GM23338 (cell line): ENCODE results near the gene LMO1. TPM values are rescaled to one million over a fixed set of nuclear protein-coding genes. Genes with fewer than 3 reads are reported as not detected.

Experiments
- ATAC-seq: fragments of 200-7000 bp; cut with Tn5 transposase; 3 replicates; pipeline ENCODE4 v1.9.1; 2020
- DNase-seq: peaks from one replicate; pipeline ENCODE4 v3.0.0-alpha.2; 2015; ENCODE audit warnings: low spot score
- H2AFZ ChIP-seq: fragments of 200-600 bp; sonication (generic); 2 replicates; pipeline ENCODE4 v1.8.0; 2016; ENCODE audit warnings: antibody characterized with exemption, mild to moderate bottlenecking, moderate library complexity
- H3F3A ChIP-seq: fragments of 200-600 bp; sonication (generic); replicated peaks from 2 replicates; pipeline ENCODE4 v1.8.0; 2017; ENCODE audit warnings: antibody characterized with exemption, mixed run types, low read depth
- H3K27ac ChIP-seq: fragments of 200-600 bp; sonication (generic); 2 replicates; pipeline ENCODE4 v1.6.1; 2016; ENCODE audit warnings: low read depth
- H3K27me3 ChIP-seq: fragments of 200-600 bp; sonication (generic); 2 replicates; pipeline ENCODE4 v1.8.0; 2016; ENCODE audit warnings: mild to moderate bottlenecking, mixed run types, moderate library complexity; ENCODE audit not compliant: insufficient read depth
- H3K36me3 ChIP-seq: fragments of 200-600 bp; sonication (generic); 2 replicates; pipeline ENCODE4 v1.8.0; 2016; ENCODE audit warnings: mild to moderate bottlenecking; ENCODE audit not compliant: insufficient read depth
- H3K4me1 ChIP-seq: fragments of 200-600 bp; sonication (generic); 2 replicates; pipeline ENCODE4 v1.8.0; 2016; ENCODE audit warnings: mild to moderate bottlenecking, moderate library complexity; ENCODE audit not compliant: insufficient read depth
- H3K4me2 ChIP-seq: fragments of 200-600 bp; sonication (generic); 2 replicates; pipeline ENCODE4 v1.7.1; 2017; ENCODE audit warnings: mixed run types
- H3K4me3 ChIP-seq: fragments of 200-600 bp; sonication (generic); 2 replicates; pipeline ENCODE4 v1.6.1; 2016; ENCODE audit warnings: mixed run types
- H3K79me2 ChIP-seq: fragments of 200-600 bp; sonication (generic); replicated peaks from 2 replicates; pipeline ENCODE4 v1.8.0; 2017; ENCODE audit warnings: mild to moderate bottlenecking; ENCODE audit not compliant: insufficient read depth
- H3K9me2 ChIP-seq: fragments of 200-600 bp; sonication (generic); 2 replicates; pipeline ENCODE4 v1.8.0; 2017; ENCODE audit not compliant: insufficient read depth
- H4K20me1 ChIP-seq: fragments of 200-600 bp; sonication (generic); replicated peaks from 2 replicates; pipeline ENCODE4 v1.8.0; 2017; ENCODE audit warnings: mild to moderate bottlenecking; ENCODE audit not compliant: insufficient read depth
- H3K27ac Mint-ChIP-seq: 2 replicates; pipeline ENCODE4 v1.8.0; 2020; ENCODE audit warnings: inconsistent platforms, mild to moderate bottlenecking, moderate library complexity, mixed read lengths
- H3K27me3 Mint-ChIP-seq: 3 replicates; pipeline ENCODE4 v1.8.0; 2022; ENCODE audit warnings: low read depth, mild to moderate bottlenecking, moderate library complexity, mixed read lengths, inconsistent platforms; ENCODE audit not compliant: insufficient read depth, poor library complexity
- H3K36me3 Mint-ChIP-seq: 3 replicates; pipeline ENCODE4 v1.8.0; 2021; ENCODE audit warnings: low read depth, mild to moderate bottlenecking, inconsistent platforms, moderate library complexity, mixed read lengths
- H3K4me1 Mint-ChIP-seq: 3 replicates; pipeline ENCODE4 v1.8.0; 2020; ENCODE audit warnings: mild to moderate bottlenecking, inconsistent platforms, mixed read lengths
- H3K4me3 Mint-ChIP-seq: 3 replicates; pipeline ENCODE4 v1.8.0; 2021; ENCODE audit warnings: moderate library complexity, mild to moderate bottlenecking, inconsistent platforms, mixed read lengths
- H3K9me3 Mint-ChIP-seq: 3 replicates; pipeline ENCODE4 v1.8.0; 2020; ENCODE audit warnings: moderate library complexity, mild to moderate bottlenecking, inconsistent platforms, mixed read lengths
- CREB1 ChIP-seq: fragments of 250-450 bp; sonication (Bioruptor Pico); IDR thresholded peaks from 2 replicates; pipeline ENCODE4 v1.5.0; 2020; ENCODE audit warnings: low read depth, mild to moderate bottlenecking, moderate library complexity
- EZH2 ChIP-seq: fragments of 200-600 bp; sonication (generic); IDR thresholded peaks from one replicate; pipeline ENCODE4 v1.8.0; 2017; ENCODE audit warnings: antibody characterized with exemption, mild to moderate bottlenecking, low read depth; ENCODE audit not compliant: unreplicated experiment
- EZH2phosphoT487 ChIP-seq: fragments of 200-600 bp; sonication (generic); IDR thresholded peaks from one replicate; pipeline ENCODE4 v1.8.1; 2018; ENCODE audit warnings: antibody characterized with exemption; ENCODE audit not compliant: unreplicated experiment
- JUNB ChIP-seq: IDR thresholded peaks from one replicate; pipeline ENCODE4 v1.6.1; 2016; ENCODE audit warnings: antibody characterized with exemption; ENCODE audit not compliant: unreplicated experiment
- NANOG ChIP-seq: IDR thresholded peaks from 2 replicates; pipeline ENCODE4 v1.6.1; 2016; ENCODE audit warnings: antibody characterized with exemption, borderline replicate concordance
- POLR2AphosphoS5 ChIP-seq: IDR thresholded peaks from 2 replicates; pipeline ENCODE4 v1.6.1; 2016; ENCODE audit warnings: antibody characterized with exemption, low read depth
- REST ChIP-seq: IDR thresholded peaks from one replicate; pipeline ENCODE4 v1.6.1; 2018; ENCODE audit warnings: antibody characterized with exemption; ENCODE audit not compliant: unreplicated experiment
- STAT1 ChIP-seq: IDR thresholded peaks from one replicate; pipeline ENCODE4 v1.6.1; 2016; ENCODE audit warnings: antibody characterized with exemption; ENCODE audit not compliant: unreplicated experiment
- ZNF114 ChIP-seq: fragments of 250-450 bp; sonication (Bioruptor Pico); IDR thresholded peaks from 2 replicates; pipeline ENCODE4 v1.5.0; 2020; ENCODE audit warnings: mild to moderate bottlenecking, moderate library complexity
- ZNF331 ChIP-seq: fragments of 250-450 bp; sonication (Bioruptor Pico); IDR thresholded peaks from 2 replicates; pipeline ENCODE4 v1.5.0; 2020; ENCODE audit warnings: low read depth, mild to moderate bottlenecking, moderate library complexity
- ZNF462 ChIP-seq: fragments of 250-450 bp; sonication (Bioruptor Pico); IDR thresholded peaks from 2 replicates; pipeline ENCODE4 v1.5.0; 2020; ENCODE audit warnings: mild to moderate bottlenecking, moderate library complexity
- polyA plus RNA-seq: library from polyadenylated mRNA; unstranded; fragments of >200 nt; fragmentation: Nextera tagmentation; extraction: Ambion mirVana; gene quantifications from 2 replicates; pipeline ENCODE4 v1.2.1, GENCODE V29; 2016
- total RNA-seq: library from RNA; depleted of rRNA; stranded (reverse); fragments of >200 nt; shearing (Covaris generic); gene quantifications from 2 replicates; pipeline ENCODE4 v1.2.3, GENCODE V29; 2014

The LMO1 gene
- total and polyA plus RNA-seq, 2 experiments from 2014 or later = 0.40 TPM; not detected in 1

DNA sequence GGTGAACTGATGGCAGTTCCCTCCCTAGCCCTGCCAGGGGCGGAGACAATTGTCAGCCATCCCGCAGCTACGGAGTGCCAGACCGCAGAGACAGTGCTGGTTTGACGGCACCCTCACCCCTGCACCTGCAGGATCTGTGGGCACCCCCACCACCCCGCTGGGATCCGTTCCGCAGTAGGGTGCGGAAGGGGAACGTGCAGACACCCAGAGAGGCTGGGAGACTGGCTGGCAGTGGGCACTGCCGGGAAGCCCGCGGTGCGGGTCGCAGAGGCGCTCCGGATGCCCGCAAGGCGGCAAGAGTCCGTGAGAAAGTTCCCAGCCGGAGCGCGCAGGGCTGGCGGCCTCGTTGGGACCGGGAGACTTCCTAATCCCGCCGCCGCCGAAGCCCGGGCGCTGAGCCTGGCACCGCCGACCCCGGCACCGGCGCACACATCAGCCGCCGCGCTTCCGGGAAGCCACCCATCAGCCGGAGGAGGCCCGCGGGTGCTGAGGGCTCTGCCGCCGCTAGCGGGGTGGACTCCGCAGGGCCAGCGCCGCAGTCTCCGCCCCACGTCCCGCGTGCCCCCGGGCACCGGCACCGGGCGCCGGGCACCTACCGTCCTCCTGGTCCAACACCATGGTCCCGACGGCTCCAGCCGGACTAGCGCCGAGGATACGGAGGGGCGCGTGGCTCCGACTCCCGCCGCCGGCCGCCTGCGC is 4.3 kb upstream of the LMO1 start:
- H3F3A ChIP-seq = no peaks in the 10 kb centered on the region
- ATAC-seq (peak; percentile 35), DNase-seq (peak; percentile 65)
- peaks cover 14% of the 10 kb centered on the region; the same call in 2 of the 3 replicates for H3K4me1 Mint-ChIP-seq
- no peak overlapping the region for H3K27ac ChIP-seq
- no peaks in the 10 kb centered on the region for H3K9me3 Mint-ChIP-seq
- H3K79me2 ChIP-seq = no peaks in the 10 kb centered on the region
- TF ChIP-seq EZH2phosphoT487 (peak; percentile 59), POLR2AphosphoS5 (no peak), EZH2 (peak; percentile 51)
- H3K4me3 ChIP-seq = peak overlapping the region; percentile 63
- H3K4me1 ChIP-seq = peaks cover 10% of the 10 kb centered on the region; the same call in 1 of the 2 replicates
- peaks cover 4% of the 10 kb centered on the region; the same call in 1 of the 2 replicates for H4K20me1 ChIP-seq
- no peaks in the 10 kb centered on the region for H3K36me3 Mint-ChIP-seq
- peaks cover 92% of the 10 kb centered on the region for H3K27me3 ChIP-seq
- H3K27ac Mint-ChIP-seq = no peak overlapping the region
- peak overlapping the region; percentile 86 for H3K4me2 ChIP-seq
- peak overlapping the region; percentile 78 for H2AFZ ChIP-seq
- no peaks in the 10 kb centered on the region for H3K36me3 ChIP-seq
- H3K9me2 ChIP-seq = no peaks in the 10 kb centered on the region
- peak overlapping the region; percentile 55 for H3K4me3 Mint-ChIP-seq
- H3K27me3 Mint-ChIP-seq = peaks cover 72% of the 10 kb centered on the region

GRCh38 chr11:8267280-8267679 is 3.6 kb upstream of the LMO1 start:
- Histone ChIP-seq H3K79me2 (no peaks in the 10 kb centered on the region), H3K27me3 (peaks cover 99% of the 10 kb centered on the region), H2AFZ (no peak overlapping the region), H3K9me2 (no peaks in the 10 kb centered on the region), H4K20me1 (peaks cover 4% of the 10 kb centered on the region; the same call in 1 of the 2 replicates), H3K36me3 (no peaks in the 10 kb centered on the region), H3K4me3 (peak overlapping the region; percentile 63), H3K27ac (no peak overlapping the region), H3F3A (no peaks in the 10 kb centered on the region), H3K4me1 (peaks cover 10% of the 10 kb centered on the region; the same call in 1 of the 2 replicates), H3K4me2 (peak overlapping the region; percentile 86; the same call in 1 of the 2 replicates)
- DNase-seq = no peak
- Mint-ChIP-seq H3K27me3 (peaks cover 75% of the 10 kb centered on the region), H3K4me3 (0 out of 3 replicates have a peak overlapping the region, but pooled peaks have one; percentile 55), H3K9me3 (no peaks in the 10 kb centered on the region), H3K4me1 (peaks cover 7% of the 10 kb centered on the region; the same call in 2 of the 3 replicates), H3K36me3 (no peaks in the 10 kb centered on the region), H3K27ac (no peak overlapping the region)
- ATAC-seq = no peak
- TF ChIP-seq ZNF462 (CRISPR knock-in tag) (no peak), NANOG (no peak), ZNF114 (no peak), JUNB (no peak), EZH2 (no peak), ZNF331 (CRISPR knock-in tag) (no peak), CREB1 (CRISPR knock-in tag) (no peak), STAT1 (no peak), REST (no peak)
